GM18861 (cell line): ENCODE measurements around the gene LDB3.

Experiments used
- ATAC-seq: cut with Tn5 transposase; IDR thresholded peaks from one replicate; pipeline ENCODE4 v1.9.1; 2021; ENCODE audit not compliant: unreplicated experiment

The LDB3 gene

GRCh38 chr10:86663576-86664339 is 4.6 kb upstream of the LDB3 start:
- no peak for ATAC-seq

DNA sequence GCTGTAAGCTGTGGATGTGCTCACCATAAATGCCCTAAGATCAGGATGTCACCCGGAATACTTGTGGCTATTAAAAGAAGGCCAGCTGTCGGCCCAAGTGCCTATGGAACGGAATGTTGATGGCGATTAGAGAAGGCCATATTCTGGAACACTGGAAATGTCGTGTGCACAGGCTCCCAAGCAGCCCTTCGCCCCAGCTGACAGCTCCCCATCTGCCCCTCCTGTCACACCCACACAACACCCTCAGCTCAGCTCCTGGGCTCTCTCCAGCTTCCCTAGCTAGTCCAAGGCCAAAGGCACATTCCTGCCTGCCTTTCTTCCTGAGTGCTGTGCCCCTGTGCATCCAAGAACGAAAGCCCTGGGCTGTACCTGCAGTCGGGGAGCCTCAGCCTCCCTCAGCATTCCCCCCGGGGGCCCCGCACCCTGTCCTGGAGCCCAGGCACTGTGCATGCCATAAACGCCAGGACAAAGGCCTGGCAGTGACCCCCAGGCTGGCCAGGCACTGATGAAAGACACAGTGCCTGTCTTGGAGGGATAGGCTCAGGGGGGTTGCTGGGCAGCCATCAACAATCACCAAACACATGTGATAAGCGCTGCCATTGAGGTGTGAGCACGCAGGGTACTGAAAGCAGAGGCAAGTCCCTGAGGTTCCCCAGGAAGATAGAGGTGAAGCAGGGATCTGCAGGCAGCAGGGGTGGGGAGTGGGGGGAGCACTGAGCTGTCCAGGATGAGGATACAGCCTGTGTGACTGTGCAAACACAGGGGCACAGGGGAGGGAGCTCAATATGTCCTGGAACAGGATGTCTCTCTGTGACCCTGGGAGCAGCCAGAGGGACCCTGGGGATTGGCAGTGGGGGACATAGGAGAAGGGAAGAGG is 3.7 kb upstream of the LDB3 start:
- ATAC-seq, result no peak

- ATAC-seq, result no peak
Measured at GRCh38 chr10:86665218-86665607, 3.1 kb upstream of the LDB3 start.

GRCh38 chr10:86665868-86666267 is 2.4 kb upstream of the LDB3 start:
- no peak for ATAC-seq

GRCh38 chr10:86666538-86666937 is 1.8 kb upstream of the LDB3 start:
- ATAC-seq, result no peak

DNA sequence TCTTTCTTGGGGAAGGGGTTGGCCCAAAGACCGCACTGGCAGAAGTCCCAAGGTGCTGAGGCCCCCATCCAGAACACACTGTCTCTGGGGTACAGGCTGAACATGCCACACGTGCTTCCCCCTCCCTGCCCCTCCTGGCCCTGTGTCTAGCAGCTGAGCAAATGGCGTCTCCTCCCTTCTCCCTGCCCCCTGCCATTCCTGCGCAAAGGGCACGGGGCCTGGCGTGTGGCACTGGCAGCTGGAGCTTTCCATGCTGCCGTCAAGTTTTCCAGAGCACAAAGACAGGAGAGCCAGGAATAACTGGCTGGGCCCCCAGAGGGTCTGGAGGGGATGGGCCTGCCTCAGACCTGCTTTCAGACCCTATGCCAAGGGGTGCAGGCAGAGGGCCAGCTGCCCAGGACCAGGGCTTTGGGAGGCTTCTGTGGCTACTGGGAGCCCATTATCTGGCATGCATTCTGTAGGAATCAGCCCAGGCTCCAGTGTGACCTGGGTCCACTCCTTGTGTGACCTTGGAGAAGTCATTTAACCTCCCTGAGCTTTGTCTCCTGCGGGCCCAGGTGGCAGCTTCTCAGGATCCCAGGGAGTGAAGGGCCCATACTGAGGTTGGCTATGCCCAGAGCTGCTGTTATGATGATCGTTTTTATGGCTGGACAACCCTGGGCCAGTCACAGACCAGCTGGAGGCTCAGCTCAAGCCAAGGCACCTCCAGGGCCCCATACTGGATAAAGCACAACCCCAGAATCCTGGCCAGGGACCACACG is 710 bp upstream of the LDB3 start:
- no peak for ATAC-seq

- no peak for ATAC-seq
Measured at GRCh38 chr10:86670290-86670811, 2.0 kb downstream of the LDB3 start.

DNA sequence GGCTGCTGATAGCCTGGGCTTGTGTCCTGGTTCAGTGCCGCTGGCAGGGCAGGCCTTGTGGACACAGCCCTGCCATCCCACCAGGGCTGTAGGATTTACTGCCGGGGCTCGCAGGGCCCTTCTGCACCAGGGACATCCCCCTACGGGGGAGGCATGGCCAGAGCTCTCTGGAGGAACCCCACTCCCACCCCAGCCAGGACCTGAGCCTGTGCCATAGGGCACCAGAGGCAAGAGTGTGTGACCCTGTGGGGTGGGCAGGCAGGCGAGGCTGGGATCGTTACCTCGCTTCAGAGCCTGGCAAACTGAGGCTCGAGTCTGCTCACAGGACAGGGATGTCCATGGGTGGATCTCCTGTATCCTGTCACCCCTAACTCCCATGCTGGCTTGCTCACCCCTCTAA is 2.6 kb downstream of the LDB3 start:
- no peak for ATAC-seq

GRCh38 chr10:86671419-86671818 is 3.1 kb downstream of the LDB3 start:
- ATAC-seq, result no peak

- ATAC-seq, result no peak
Measured at GRCh38 chr10:86671985-86672710, 3.8 kb downstream of the LDB3 start.

- ATAC-seq, result no peak
Measured at GRCh38 chr10:86673216-86673826, 5.0 kb downstream of the LDB3 start.

- ATAC-seq, result no peak
Measured at GRCh38 chr10:86673827-86674581, 5.7 kb downstream of the LDB3 start.

DNA sequence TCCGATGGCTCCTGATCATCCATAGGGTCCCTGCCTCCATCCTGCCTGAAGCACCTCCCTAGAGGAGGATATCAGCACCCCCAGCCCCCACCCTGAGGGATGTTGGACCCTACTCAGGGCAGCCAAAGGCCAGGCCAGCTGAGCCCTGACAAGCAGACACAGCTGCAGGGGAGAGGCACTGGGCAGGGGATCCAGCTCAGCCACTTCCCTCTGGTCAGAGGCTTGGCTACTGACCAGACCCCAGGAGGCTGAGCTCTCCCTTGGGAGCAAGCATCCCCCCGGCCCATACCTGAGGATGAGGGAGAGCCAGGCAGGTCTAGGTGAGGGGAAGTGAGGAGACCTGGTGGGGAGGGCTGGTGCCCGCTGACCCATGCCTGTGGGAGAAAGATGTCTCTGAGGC is 6.6 kb downstream of the LDB3 start:
- ATAC-seq, result no peak

- no peak for ATAC-seq
Measured at GRCh38 chr10:86677374-86677773, 9.1 kb downstream of the LDB3 start.

GRCh38 chr10:86678999-86679792 is 10.9 kb downstream of the LDB3 start:
- ATAC-seq, result no peak

DNA sequence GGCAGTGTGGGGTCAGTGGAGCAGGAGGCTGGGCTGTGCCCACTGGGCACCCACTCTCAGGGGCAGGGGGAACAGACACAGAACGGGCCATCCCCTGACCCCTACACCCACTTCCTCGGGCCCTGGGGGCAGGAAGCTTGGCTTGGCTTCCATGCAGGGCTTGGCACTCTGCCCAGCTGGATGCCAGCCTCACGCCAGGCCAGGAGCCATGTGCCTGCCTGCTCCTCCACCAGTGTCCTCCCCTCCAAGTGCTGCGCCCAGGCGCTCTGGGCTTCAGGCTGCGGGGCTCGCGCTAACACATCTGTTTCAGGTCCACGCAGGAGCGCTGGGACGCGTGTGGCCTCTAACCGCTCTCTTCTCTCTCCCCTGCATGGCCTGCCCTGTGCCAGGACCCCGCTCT is 12.7 kb downstream of the LDB3 start:
- ATAC-seq, result no peak

GRCh38 chr10:86681722-86682386 is 13.5 kb downstream of the LDB3 start:
- no peak for ATAC-seq

DNA sequence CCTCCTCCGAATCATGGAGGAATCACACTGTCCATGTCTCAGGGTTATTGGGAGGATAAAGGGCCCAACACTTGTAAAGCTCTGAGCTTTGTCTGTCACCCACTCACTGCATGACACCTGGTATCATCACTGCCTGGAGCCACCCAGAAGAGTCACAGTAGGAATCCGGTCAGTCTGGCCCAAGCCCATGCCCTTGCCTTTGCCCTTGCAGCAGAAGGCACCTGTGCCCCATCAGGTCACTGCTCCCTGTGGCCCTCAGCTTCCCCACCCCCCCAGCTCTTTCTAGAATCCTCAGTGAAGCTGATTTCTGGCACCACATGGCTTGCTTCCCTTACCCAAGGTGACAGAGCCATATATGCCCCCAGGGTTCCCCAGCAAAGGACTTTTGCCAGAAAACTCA is 14.4 kb downstream of the LDB3 start:
- ATAC-seq, result no peak
